HG02610 (cell line): ENCODE results near the gene OGFOD3.
"Not testable (repeated sequence)": the region's sequence is repeated elsewhere in the genome, so short reads cannot be mapped to it uniquely, and the experiment has no call there.

Experiments
- ATAC-seq: cut with Tn5 transposase; IDR thresholded peaks from one replicate; pipeline ENCODE4 v1.9.1; 2021; ENCODE audit warnings: mild to moderate bottlenecking, moderate library complexity; ENCODE audit not compliant: unreplicated experiment

OGFOD3 gene

DNA sequence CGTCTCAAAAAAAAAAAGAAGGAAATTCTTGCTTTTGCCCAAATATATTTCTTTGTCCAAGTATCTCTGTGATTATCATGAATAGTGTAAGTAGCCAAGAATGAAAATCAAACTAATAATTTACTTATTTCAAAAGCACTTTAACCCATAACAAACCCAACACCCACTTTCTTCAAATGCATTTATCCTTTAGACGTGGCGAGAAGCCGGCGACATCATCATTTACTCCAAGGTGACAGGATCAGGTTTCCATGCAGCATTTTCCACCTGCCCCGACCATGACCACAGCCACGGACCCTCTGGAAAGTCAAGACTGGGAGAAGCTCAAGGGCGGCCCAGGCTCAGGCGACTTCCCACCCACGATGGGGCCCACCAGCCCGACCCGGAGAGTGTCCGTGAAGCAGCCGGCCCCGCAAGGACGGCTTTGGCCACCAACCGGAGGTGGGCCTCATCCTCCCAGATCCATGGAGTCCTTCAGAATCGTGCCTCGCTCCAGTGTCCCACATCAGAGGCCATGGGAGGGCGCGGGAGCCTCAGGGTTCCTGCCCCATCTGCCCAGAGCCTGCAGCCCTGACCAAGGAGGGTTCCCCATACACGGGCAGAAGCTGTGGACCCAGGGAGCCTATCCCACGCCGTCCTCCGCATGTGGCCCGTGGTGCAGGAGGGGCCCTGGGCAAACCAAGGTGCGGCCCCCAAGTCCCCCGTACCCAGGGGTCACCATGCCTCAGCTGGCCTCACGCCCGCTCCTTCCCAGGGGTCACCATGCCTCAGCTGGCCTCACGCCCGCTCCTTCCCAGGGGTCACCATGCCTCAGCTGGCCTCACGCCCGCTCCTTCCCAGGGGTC is 28.1 kb downstream of the OGFOD3 start:
- no peak for ATAC-seq

DNA sequence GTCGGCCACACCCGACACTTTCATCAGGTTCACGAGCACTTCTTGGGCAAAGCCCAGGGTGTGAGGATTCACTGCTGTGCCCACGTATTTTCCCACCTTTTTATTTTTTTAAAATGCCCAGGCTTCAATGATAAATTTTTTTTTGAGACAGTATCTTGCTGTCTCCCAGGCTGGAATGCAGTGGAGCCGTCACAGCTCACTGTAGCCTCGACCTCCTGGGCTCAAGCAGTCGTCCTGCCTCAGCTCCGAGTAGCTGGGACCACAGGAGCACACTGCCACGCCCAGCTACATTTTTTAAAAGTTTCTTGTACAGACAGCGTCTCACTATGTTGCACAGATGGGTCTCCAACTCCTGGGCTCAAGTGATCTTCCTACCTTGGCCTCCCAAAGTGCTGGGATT is 29.0 kb downstream of the OGFOD3 start:
- ATAC-seq: no peak

DNA sequence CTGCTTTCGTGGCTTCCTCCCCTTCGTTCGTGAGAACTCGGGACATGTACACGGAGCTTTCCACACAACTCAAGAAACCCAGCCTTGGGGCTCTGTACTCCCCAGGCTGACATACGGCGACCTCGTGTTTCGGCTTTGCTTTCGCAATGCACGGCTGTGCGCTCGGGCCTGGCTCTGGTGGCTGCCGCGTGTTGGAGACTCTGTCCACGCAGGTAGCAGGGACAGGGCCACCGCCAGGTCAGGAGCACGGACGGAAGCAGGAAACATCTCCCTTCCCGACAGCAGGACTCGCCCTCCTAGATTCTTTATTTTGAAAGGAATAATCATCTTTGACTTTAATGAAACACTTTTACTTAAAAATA is 29.5 kb downstream of the OGFOD3 start:
- ATAC-seq: no peak

DNA sequence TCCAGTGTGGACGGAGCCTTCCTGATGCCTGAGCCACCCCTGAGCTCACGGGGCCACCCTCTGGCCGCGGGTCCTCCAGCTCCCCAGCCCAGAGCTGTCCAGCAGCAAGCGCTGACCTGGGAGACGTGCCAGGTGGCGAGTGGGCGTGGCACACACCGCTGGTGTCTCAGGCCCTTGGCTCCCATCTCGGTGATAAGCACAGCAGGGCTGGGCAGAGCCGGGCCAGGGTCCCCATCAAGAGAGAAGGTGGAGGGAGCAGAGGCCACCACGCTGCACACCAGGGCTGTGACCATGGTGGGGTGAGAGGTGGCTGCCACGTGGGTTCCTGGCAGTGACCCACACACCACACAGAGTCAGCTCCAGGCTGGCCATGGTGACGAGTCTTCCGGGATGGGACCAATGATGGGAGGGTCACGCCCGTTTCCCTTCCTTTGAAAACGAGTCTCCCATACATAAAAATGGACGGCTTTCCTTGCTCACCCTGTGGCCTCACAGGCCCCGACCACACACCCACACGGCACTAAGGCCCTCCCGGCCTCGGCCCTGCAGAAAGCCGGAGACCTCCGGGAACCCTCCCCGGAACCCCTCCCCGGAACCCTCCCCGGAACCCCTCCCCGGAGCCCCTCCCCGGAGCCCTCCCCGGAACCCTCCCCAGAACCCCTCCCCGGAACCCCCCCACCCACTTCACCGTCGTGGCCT is 30.0 kb downstream of the OGFOD3 start:
- no peak for ATAC-seq

GRCh38 chr17:82387705-82388106 is 30.7 kb downstream of the OGFOD3 start:
- no peak for ATAC-seq

DNA sequence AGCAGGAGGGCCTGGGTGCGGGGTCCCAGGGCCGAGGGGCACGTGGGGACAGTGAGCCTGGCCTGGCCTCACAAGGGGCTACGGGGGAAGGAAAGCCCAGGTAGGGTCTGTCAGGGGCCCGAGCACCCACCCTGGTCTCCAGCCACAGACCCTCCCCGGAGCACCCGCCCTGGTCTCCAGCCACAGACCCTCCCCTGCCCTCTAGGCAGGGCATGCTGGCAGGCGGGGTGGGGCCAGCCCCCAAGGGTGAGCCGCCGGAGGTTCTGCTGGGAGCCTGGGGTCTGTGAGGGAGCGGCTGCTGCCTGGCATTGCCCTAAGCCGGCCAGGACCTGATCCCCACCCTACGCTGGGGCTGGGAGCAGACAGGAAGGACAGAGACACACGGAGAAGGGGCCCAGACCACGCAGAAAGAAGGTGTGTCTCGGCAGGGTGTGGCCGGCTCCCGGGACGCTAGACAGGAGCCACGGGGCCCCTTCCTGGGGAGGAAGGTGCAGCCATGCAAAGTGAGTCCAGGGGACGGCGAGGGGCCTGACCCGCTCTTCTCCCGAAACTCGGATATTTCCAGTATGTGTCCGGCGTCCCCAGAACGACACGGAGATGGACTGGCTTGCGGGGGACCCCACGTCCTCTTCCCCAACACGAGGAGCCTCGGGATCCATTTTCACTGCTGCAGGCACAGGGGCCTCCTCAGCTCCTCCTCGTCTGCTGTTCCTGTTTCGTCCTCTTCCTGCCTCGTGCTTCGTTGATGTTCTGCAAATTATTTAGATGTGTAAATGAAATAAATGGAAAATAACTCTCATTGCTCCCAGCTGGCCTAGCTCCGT is 31.3 kb downstream of the OGFOD3 start:
- no peak for ATAC-seq

DNA sequence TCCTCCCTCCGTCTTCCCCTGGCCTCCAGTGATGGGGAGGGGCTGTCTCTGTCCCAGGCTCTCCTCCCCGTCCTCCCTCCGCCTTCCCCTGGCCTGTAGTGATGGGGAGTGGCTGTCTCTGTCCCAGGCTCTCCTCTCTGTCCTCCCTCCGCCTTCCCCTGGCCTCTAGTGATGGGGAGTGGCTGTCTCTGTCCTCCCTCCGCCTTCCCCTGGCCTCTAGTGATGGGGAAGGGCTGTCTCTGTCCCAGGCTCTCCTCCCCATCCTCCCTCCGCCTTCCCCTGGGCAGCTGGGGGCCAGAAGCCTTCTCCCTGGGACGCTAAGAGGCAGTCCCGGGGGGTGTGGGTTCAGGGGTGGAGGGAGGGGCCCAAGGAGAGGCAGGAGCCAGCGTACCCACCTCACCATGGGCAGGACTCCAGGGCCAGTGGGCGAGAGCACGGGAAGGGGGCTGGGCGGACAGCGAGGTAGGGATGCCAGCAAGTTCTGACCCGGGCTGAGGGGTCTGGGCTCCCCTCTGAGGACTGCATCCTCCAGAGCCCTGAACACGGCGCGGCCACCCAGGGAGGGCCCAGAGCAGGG is 32.0 kb downstream of the OGFOD3 start:
- ATAC-seq: no peak

GRCh38 chr17:82385559-82386254 is 32.7 kb downstream of the OGFOD3 start:
- no peak for ATAC-seq

- ATAC-seq: no peak
These were observed 33.5 kb downstream of the OGFOD3 start for GRCh38 chr17:82384730-82385481.

GRCh38 chr17:82384051-82384729 is 34.2 kb downstream of the OGFOD3 start:
- ATAC-seq: no peak

DNA sequence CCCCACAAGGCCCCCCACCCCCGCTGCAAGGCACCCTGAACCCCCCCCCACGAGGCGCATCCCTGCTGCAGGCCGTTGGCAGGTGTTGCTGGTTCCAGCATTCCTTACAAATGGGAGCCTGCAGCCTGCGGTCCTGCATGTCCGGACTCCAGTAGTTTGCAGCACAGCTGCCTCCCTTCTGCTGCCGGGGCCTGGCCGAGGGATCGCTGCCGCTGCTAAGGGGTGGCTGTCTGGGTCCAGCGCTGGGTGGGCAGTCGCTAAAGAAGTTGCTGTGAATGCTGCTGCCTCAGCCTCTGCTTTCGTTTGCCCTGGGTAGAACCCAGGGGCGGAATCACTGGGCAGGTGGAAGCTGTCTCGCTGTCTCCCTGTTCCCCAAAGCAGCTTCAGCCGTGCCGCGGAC is 35.0 kb downstream of the OGFOD3 start:
- no peak for ATAC-seq

- no peak for ATAC-seq
These were observed 35.5 kb downstream of the OGFOD3 start for GRCh38 chr17:82382933-82383255.

- ATAC-seq: not testable (repeated sequence)
These were observed 36.0 kb downstream of the OGFOD3 start for GRCh38 chr17:82382220-82382932.

DNA sequence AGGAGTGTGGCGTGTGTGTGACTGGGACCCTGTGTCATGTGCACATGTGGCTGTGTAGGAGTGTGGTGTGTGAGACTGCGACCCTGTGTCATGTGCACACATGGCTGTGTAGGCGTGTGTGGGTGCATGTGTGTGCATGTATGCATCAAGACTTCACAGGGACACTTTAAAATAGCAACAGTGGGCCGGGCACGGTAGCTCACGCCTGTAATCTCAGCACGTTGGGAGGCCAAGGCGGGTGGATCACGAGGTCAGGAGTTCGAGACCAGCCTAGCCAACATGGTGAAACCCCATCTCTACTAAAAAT is 36.7 kb downstream of the OGFOD3 start:
- ATAC-seq: not testable (repeated sequence)

GRCh38 chr17:82380860-82381702 is 37.3 kb downstream of the OGFOD3 start:
- ATAC-seq: no peak

GRCh38 chr17:82378741-82379021 is 39.7 kb downstream of the OGFOD3 start:
- ATAC-seq: no peak

GRCh38 chr17:82377924-82378740 is 40.3 kb downstream of the OGFOD3 start:
- no peak for ATAC-seq
